HCT116 (cell line): ENCODE data around the gene LAD1. TPM values are rescaled to one million over a fixed set of nuclear protein-coding genes. Genes with fewer than 3 reads are reported as not detected.

Experiments used
- ATAC-seq: fragments of 200-7000 bp; cut with Tn5 transposase; 2 replicates; pipeline ENCODE4 v1.9.1; 2020; ENCODE audit warnings: mild to moderate bottlenecking, moderate library complexity
- BruUV-seq: library from RNA; stranded (reverse); fragments of 400-500 nt; replicated peaks from 2 replicates; lab custom pipeline; 2021; lab: Mats Ljungman, UMichigan
- CTCF ChIA-PET: fragments of 300-600 bp; sonication (Branson Sonifier 250); formaldehyde crosslinking; loops from one replicate; lab custom pipeline; 2021; ENCODE audit warnings: antibody characterized with exemption; lab: Charles Lee
- POLR2A ChIA-PET: fragments of 300-600, 350-600 bp; sonication (Branson Sonifier 250); formaldehyde crosslinking; loops from one replicate; lab custom pipeline; 2021; ENCODE audit warnings: antibody characterized with exemption; lab: Charles Lee
- RAD21 ChIA-PET, 2 experiments: fragments of 300-600 bp; sonication (Branson Sonifier 250); formaldehyde crosslinking; loops; one replicate each; lab custom pipeline; 2023; ENCODE audit warnings: low total read pairs in 2 of 2; ENCODE audit not compliant: uncharacterized antibody in 2 of 2, unreplicated experiment in 2 of 2, low non-redundant PET in 1 of 2; lab: Charles Lee
- DNase-seq: peaks from one replicate; pipeline ENCODE4 v3.0.0-alpha.2; 2010; ENCODE audit warnings: low read depth, low spot score
- H2AFZ ChIP-seq: fragments of 200-600 bp; shearing (Covaris generic), sonication (generic); 2 replicates; pipeline ENCODE4 v1.6.1; 2017; ENCODE audit warnings: low read depth, mixed run types, mixed read lengths, antibody characterized with exemption, low read length; ENCODE audit not compliant: poor library complexity, severe bottlenecking
- H3K27ac ChIP-seq: 2 replicates; pipeline ENCODE4 v1.5.1; 2012; ENCODE audit warnings: low read depth, low read length
- H3K27me3 ChIP-seq: fragments of 200-600 bp; sonication (generic); 2 replicates; pipeline ENCODE4 v1.6.1; 2016; ENCODE audit warnings: mixed run types, low read length, mixed read lengths; ENCODE audit not compliant: insufficient read depth
- H3K36me3 ChIP-seq, 2 experiments: fragments of 200-500 bp in 1 of 2; fragments of 200-600 bp in 1 of 2; sonication (Bioruptor generic) in 1 of 2; sonication (generic) in 1 of 2; 2 replicates each; pipeline versions ENCODE4 v1.5.1 to v1.6.1; 2014 to 2016; ENCODE audit warnings: low read length in 2 of 2, inconsistent platforms in 1 of 2, mixed read lengths in 1 of 2, mixed run types in 1 of 2; ENCODE audit not compliant: insufficient read depth in 2 of 2, control insufficient read depth in 1 of 2
- H3K4me1 ChIP-seq, 2 experiments: fragments of 200-600 bp in 1 of 2; sonication (generic) in 1 of 2; 2 replicates each; pipeline versions ENCODE4 v1.5.1 to v1.6.1; 2012 to 2017; ENCODE audit warnings: low read length in 2 of 2, inconsistent platforms in 1 of 2, mild to moderate bottlenecking in 1 of 2, mixed read lengths in 1 of 2, mixed run types in 1 of 2, moderate library complexity in 1 of 2; ENCODE audit not compliant: insufficient read depth in 2 of 2, control insufficient read depth in 1 of 2
- H3K4me2 ChIP-seq: fragments of 200-600 bp; sonication (generic); 2 replicates; pipeline ENCODE4 v1.6.1; 2017; ENCODE audit warnings: mixed run types, low read length, mixed read lengths
- H3K4me3 ChIP-seq, 2 experiments: fragments of 200-600 bp in 1 of 2; sonication (generic) in 1 of 2; replicated peaks in 1 of 2; 2 replicates each; pipeline ENCODE4 v1.5.1; 2011 to 2016; ENCODE audit warnings: low read length in 2 of 2, control low read depth in 1 of 2, low read depth in 1 of 2, mild to moderate bottlenecking in 1 of 2, mixed read lengths in 1 of 2, mixed run types in 1 of 2
- H3K79me2 ChIP-seq: fragments of 200-600 bp; sonication (generic); 2 replicates; pipeline ENCODE4 v1.6.1; 2017; ENCODE audit warnings: mild to moderate bottlenecking, mixed run types, low read length, moderate library complexity, mixed read lengths; ENCODE audit not compliant: insufficient read depth
- H3K9ac ChIP-seq: fragments of 200-600 bp; sonication (generic); 2 replicates; pipeline ENCODE4 v1.6.1; 2016; ENCODE audit warnings: low read length, mixed read lengths
- H3K9me2 ChIP-seq: fragments of 200-600 bp; sonication (generic), shearing (Covaris generic); 2 replicates; pipeline ENCODE4 v1.6.1; 2017; ENCODE audit warnings: mixed run types, mild to moderate bottlenecking, moderate library complexity; ENCODE audit not compliant: insufficient read depth
- H3K9me3 ChIP-seq, 2 experiments: fragments of 200-500 bp in 1 of 2; fragments of 200-600 bp in 1 of 2; sonication (Bioruptor generic) in 1 of 2; sonication (generic) in 1 of 2; 2 replicates each; pipeline ENCODE4 v1.6.1; 2014 to 2017; ENCODE audit warnings: low read length in 2 of 2, mixed read lengths in 2 of 2, inconsistent platforms in 1 of 2, low read depth in 1 of 2, mild to moderate bottlenecking in 1 of 2, mixed run types in 1 of 2, moderate library complexity in 1 of 2; ENCODE audit not compliant: control insufficient read depth in 1 of 2, insufficient read depth in 1 of 2
- H4K20me1 ChIP-seq: fragments of 200-600 bp; sonication (generic), shearing (Covaris generic); 2 replicates; pipeline ENCODE4 v1.6.1; 2017; ENCODE audit warnings: mixed run types, mild to moderate bottlenecking, moderate library complexity; ENCODE audit not compliant: insufficient read depth
- CTCF ChIP-seq, 3 experiments: fragments of 200-600 bp in 1 of 3; sonication (generic) in 1 of 3; IDR thresholded peaks in 2 of 3; conservative IDR thresholded peaks in 1 of 3; 2 replicates each; pipeline ENCODE4 v1.5.1; 2012 to 2017; ENCODE audit warnings: low read depth in 2 of 3, low read length in 2 of 3, antibody characterized with exemption in 1 of 3, borderline replicate concordance in 1 of 3, control low read depth in 1 of 3, mild to moderate bottlenecking in 1 of 3, mixed read lengths in 1 of 3, mixed run types in 1 of 3, moderate library complexity in 1 of 3; ENCODE audit not compliant: insufficient read depth in 1 of 3
- EGR1 ChIP-seq: IDR thresholded peaks from 2 replicates; pipeline ENCODE4 v1.6.1; 2012; ENCODE audit warnings: low read depth
- JUND ChIP-seq: IDR thresholded peaks from 2 replicates; pipeline ENCODE4 v1.6.1; 2012
- REST ChIP-seq: IDR thresholded peaks from 2 replicates; pipeline ENCODE4 v1.6.1; 2012; ENCODE audit warnings: low read depth
- ZFX ChIP-seq: fragments of 450-650 bp; IDR thresholded peaks from 2 replicates; pipeline ENCODE4 v1.6.1; 2017
- intact Hi-C: fragments of 100-400 bp; cut with micrococcal nuclease; formaldehyde crosslinking; loops from 2 replicates; pipeline ENCODE4 v1.10.0; 2022
- total RNA-seq: library from RNA; stranded (reverse); gene quantifications from one replicate; pipeline ENCODE4 v1.2.1, GENCODE V29; 2021; ENCODE audit not compliant: unreplicated experiment

Gene LAD1
- total RNA-seq, 1 experiment from 2014 or later, result 56.1 TPM

- H3K9me2 ChIP-seq, result no peaks in the 10 kb centered on the region
- intact Hi-C loops, result no loop called here
- TF ChIP-seq REST (no peak), EGR1 (no peak), JUND (no peak)
- TF ChIP-seq, all 23 proteins: peak for 0
- Histone ChIP-seq H2AFZ (no peak overlapping the region), H3K36me3 (peaks cover 12 to 13% of the 10 kb centered on the region in 2 experiments; a peak in 3 of 4 replicates), H4K20me1 (no peaks in the 10 kb centered on the region), H3K4me3 (no peak overlapping the region), H3K27me3 (no peaks in the 10 kb centered on the region), H3K27ac (no peak overlapping the region), H3K9ac (no peak overlapping the region), H3K4me2 (no peak overlapping the region), H3K4me1 (peaks cover 10 to 34% of the 10 kb centered on the region in 2 experiments), H3K79me2 (peaks cover 73% of the 10 kb centered on the region), H3K9me3 (no peaks in the 10 kb centered on the region)
- ChIA-PET CTCF (interaction anchor here (3.5 kb wide), 1 partner anchor 16 kb away, joined by 10 read pairs; no protein-coding TSS in a partner anchor), POLR2A (no interaction called here), RAD21 (no interaction called here)
- no TSS peak for BruUV-seq
- no peak for DNase-seq
- ATAC-seq, result no peak
Observed at GRCh38 chr1:201391651-201392511, 7.2 kb downstream of the LAD1 start.

DNA sequence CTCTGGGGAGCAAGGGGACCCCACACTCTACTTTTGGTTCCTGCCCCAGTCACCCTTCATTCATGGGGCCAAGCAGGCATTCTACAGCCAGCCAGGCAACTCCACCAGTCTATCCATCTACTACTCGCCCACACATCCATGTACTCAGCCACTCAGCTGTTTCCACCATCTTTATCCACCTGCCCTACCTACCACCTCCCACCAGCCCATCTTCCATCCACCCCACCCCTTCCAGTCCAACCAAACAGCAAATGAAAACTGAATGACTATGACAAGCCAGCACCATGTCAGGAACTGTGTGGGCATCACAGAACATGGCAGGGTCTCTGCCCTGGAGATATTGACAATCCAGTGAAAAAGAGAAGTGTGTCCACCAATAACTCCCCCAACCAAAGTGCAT, 7.9 kb downstream of the LAD1 start:
- no peak for ATAC-seq
- H2AFZ ChIP-seq, result no peak overlapping the region
- H3K4me1 ChIP-seq, result peaks cover 3 to 27% of the 10 kb centered on the region in 2 experiments
- H3K79me2 ChIP-seq, result peaks cover 67% of the 10 kb centered on the region
- H3K9me2 ChIP-seq, result no peaks in the 10 kb centered on the region
- H3K9me3 ChIP-seq, result no peaks in the 10 kb centered on the region
- no peaks in the 10 kb centered on the region for H3K27me3 ChIP-seq
- H3K4me3 ChIP-seq, result no peak overlapping the region
- CTCF ChIA-PET, result interaction anchor here (3.5 kb wide), 1 partner anchor 15 kb away, joined by 10 read pairs; no protein-coding TSS in a partner anchor
- no peak for DNase-seq
- RAD21 ChIA-PET, result no interaction called here
- TF ChIP-seq CTCF (IDR thresholded peaks at IDR 0.05 in 2 of 3, conservative IDR thresholded peaks at IDR 0.05 in 1 of 3; ENCODE audit: borderline replicate concordance in 1 of 3, insufficient read depth in 1 of 3, low read depth in 2 of 3, low read length in 2 of 3) (no peak), ZFX (no peak)
- intact Hi-C loops, result no loop called here
- H4K20me1 ChIP-seq, result no peaks in the 10 kb centered on the region
- no peak overlapping the region for H3K9ac ChIP-seq
- BruUV-seq, result no TSS peak
- peaks cover 13 to 17% of the 10 kb centered on the region in 2 experiments; a peak in 3 of 4 replicates for H3K36me3 ChIP-seq
- no peak overlapping the region for H3K27ac ChIP-seq
- H3K4me2 ChIP-seq, result no peak overlapping the region
- POLR2A ChIA-PET, result no interaction called here
